ENCODE measurements around the gene CPA4. TPM values are rescaled to one million over a fixed set of nuclear protein-coding genes. Genes with fewer than 3 reads are reported as not detected.

CPA4 gene
- polyA plus RNA-seq, 1 experiment = 71.8 TPM

DNA sequence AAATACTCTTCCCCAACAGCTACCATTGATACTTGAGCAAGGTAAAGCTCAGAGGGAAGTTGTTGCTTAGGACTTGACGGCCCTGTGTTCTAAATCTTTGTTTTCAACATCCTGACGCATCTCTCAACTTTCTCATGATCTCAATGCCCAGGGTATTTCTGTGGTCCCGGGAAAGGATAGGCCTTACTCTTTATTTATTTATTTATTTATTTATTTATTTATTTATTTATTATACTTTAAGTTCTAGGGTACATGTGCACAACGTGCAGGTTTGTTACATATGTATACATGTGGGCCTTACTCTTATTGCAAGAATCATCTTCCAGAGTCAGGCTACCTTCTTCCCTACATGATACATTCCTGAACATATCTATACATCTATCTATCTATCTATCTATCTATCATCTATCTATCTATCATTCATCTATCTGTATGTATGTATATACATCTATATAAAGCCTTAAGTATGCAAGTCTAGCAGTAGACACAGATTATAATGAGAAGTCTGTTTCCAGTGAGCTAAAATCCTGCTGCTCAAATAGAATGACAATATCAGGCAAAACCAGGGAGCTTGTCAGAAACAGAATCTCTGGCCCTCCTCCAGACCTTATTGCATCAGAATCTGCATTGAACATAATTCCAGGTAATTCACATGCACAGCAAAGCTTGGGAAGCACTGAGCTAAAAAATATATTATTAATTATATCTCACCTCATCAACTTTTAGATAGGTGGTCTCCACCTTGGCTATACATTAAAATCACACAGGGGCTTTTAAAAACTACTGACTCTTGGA is 39.5 kb downstream of the CPA4 start:
- TF ChIP-seq, protein P1, sequence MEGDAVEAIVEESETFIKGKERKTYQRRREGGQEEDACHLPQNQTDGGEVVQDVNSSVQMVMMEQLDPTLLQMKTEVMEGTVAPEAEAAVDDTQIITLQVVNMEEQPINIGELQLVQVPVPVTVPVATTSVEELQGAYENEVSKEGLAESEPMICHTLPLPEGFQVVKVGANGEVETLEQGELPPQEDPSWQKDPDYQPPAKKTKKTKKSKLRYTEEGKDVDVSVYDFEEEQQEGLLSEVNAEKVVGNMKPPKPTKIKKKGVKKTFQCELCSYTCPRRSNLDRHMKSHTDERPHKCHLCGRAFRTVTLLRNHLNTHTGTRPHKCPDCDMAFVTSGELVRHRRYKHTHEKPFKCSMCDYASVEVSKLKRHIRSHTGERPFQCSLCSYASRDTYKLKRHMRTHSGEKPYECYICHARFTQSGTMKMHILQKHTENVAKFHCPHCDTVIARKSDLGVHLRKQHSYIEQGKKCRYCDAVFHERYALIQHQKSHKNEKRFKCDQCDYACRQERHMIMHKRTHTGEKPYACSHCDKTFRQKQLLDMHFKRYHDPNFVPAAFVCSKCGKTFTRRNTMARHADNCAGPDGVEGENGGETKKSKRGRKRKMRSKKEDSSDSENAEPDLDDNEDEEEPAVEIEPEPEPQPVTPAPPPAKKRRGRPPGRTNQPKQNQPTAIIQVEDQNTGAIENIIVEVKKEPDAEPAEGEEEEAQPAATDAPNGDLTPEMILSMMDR (IDR thresholded peaks at IDR 0.05; ENCODE audit: low read depth, low read length) = no peak
- H3K9me3 ChIP-seq (ENCODE audit: control insufficient read depth, insufficient read depth, low read length) = no peaks in the 10 kb centered on the region
- H3K27ac ChIP-seq (ENCODE audit: low read depth, low read length) = no peak overlapping the region
- DNase-seq (ENCODE audit: low read depth, low spot score) = no peak
- H3K4me3 ChIP-seq (ENCODE audit: low read depth, low read length) = no peak overlapping the region
- ChIA-PET CTCF (no interaction called here), POLR2A (interaction anchor here (0.6 kb wide), 1 partner anchor 59 kb away, joined by 7 read pairs; no protein-coding TSS in a partner anchor)
- peaks cover 4% of the 10 kb centered on the region for H3K27me3 ChIP-seq (ENCODE audit: control insufficient read depth, insufficient read depth, low read length)

GRCh38 chr7:130333832-130334231 is 40.9 kb downstream of the CPA4 start:
- POLR2A ChIA-PET = no interaction called here
- no peak overlapping the region for H3K27ac ChIP-seq (ENCODE audit: low read depth, low read length)
- no peak for DNase-seq (ENCODE audit: low read depth, low spot score)
- CTCF ChIA-PET = no interaction called here
- no peaks in the 10 kb centered on the region for H3K9me3 ChIP-seq (ENCODE audit: control insufficient read depth, insufficient read depth, low read length)
- TF ChIP-seq, protein P1 (IDR thresholded peaks at IDR 0.05; ENCODE audit: low read depth, low read length) = no peak
- H3K4me3 ChIP-seq (ENCODE audit: low read depth, low read length) = no peak overlapping the region
- peaks cover 4% of the 10 kb centered on the region for H3K27me3 ChIP-seq (ENCODE audit: control insufficient read depth, insufficient read depth, low read length)

GRCh38 chr7:130334274-130334673 is 41.3 kb downstream of the CPA4 start:
- H3K27ac ChIP-seq (ENCODE audit: low read depth, low read length) = no peak overlapping the region
- DNase-seq (ENCODE audit: low read depth, low spot score) = no peak
- POLR2A ChIA-PET = no interaction called here
- TF ChIP-seq, protein P1 (IDR thresholded peaks at IDR 0.05; ENCODE audit: low read depth, low read length) = no peak
- CTCF ChIA-PET = no interaction called here
- H3K27me3 ChIP-seq (ENCODE audit: control insufficient read depth, insufficient read depth, low read length) = peaks cover 4% of the 10 kb centered on the region
- no peak overlapping the region for H3K4me3 ChIP-seq (ENCODE audit: low read depth, low read length)
- no peaks in the 10 kb centered on the region for H3K9me3 ChIP-seq (ENCODE audit: control insufficient read depth, insufficient read depth, low read length)

DNA sequence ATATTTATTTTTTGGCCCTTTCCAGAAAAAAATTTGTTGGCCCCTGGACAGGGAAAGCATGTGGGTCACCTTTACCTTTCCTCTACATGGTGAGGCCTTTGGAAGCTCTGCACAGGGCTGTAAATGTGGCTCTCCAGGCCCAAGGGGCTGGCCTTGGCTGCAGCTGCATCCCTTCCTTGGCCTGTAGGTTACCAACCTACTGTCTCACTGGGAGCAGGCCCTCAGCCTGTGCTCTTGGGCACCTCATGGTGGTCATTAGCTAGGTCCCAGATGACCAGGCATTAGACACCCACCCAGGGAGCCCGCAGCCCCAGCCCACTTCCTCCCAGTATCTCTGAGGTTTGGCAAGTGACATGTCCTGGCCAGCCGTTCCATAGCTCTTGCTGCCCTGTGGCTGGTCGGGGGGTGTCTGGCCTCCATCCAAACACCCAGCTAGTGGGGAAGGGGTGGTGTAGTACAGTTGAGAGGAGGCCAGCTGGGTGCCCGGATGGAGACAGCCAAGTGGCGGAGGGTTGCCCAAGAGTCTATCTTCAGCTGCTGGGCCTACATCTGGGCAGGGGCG is 44.5 kb downstream of the CPA4 start:
- H3K27me3 ChIP-seq (ENCODE audit: control insufficient read depth, insufficient read depth, low read length) = no peaks in the 10 kb centered on the region
- H3K27ac ChIP-seq (ENCODE audit: low read depth, low read length) = no peak overlapping the region
- H3K4me3 ChIP-seq (ENCODE audit: low read depth, low read length) = no peak overlapping the region
- TF ChIP-seq, protein P1 (IDR thresholded peaks at IDR 0.05; ENCODE audit: low read depth, low read length) = no peak
- no peak for DNase-seq (ENCODE audit: low read depth, low spot score)
- ChIA-PET CTCF (interaction anchor here (0.8 kb wide), 1 partner anchor 55 kb away, joined by 4 read pairs; no protein-coding TSS in a partner anchor), POLR2A (no interaction called here)
- no peaks in the 10 kb centered on the region for H3K9me3 ChIP-seq (ENCODE audit: control insufficient read depth, insufficient read depth, low read length)

GRCh38 chr7:130338233-130338632 is 45.3 kb downstream of the CPA4 start:
- TF ChIP-seq, protein P1 (IDR thresholded peaks at IDR 0.05; ENCODE audit: low read depth, low read length) = no peak
- Histone ChIP-seq H3K9me3 (ENCODE audit: control insufficient read depth, insufficient read depth, low read length) (no peaks in the 10 kb centered on the region), H3K27ac (ENCODE audit: low read depth, low read length) (no peak overlapping the region), H3K27me3 (ENCODE audit: control insufficient read depth, insufficient read depth, low read length) (no peaks in the 10 kb centered on the region), H3K4me3 (ENCODE audit: low read depth, low read length) (no peak overlapping the region)
- POLR2A ChIA-PET = no interaction called here
- no peak for DNase-seq (ENCODE audit: low read depth, low spot score)
- CTCF ChIA-PET = no interaction called here
